D341Med (cell line): ENCODE data around the gene EHBP1L1.

Experiments used
- DNase-seq: peaks from one replicate; pipeline ENCODE4 v3.0.0; 2012; ENCODE audit warnings: low spot score

The EHBP1L1 gene

GRCh38 chr11:65575568-65576231 lies at the start of gene EHBP1L1:
Gene EHBP1L1 (plus strand): TSS chr11:65576053. CDS start chr11:65576303, 250 bp downstream.
- DNase-seq: peak; percentile 72

- DNase-seq: no peak
These were observed 49.1 kb upstream of the EHBP1L1 start for GRCh38 chr11:65526744-65527143.

- no peak for DNase-seq
These were observed 47.0 kb upstream of the EHBP1L1 start for GRCh38 chr11:65528819-65529350.

GRCh38 chr11:65529475-65530156 lies 46.2 kb upstream of the EHBP1L1 start:
- DNase-seq: no peak

GRCh38 chr11:65530157-65530496 lies 45.7 kb upstream of the EHBP1L1 start:
- DNase-seq: no peak

- no peak for DNase-seq
These were observed 43.3 kb upstream of the EHBP1L1 start for GRCh38 chr11:65532388-65533064.

- DNase-seq: no peak
These were observed 40.8 kb upstream of the EHBP1L1 start for GRCh38 chr11:65535102-65535501.

- peak; percentile 70 for DNase-seq
These were observed 39.2 kb upstream of the EHBP1L1 start for GRCh38 chr11:65536412-65537295.

GRCh38 chr11:65537296-65537597 lies 38.6 kb upstream of the EHBP1L1 start:
- DNase-seq: no peak

- DNase-seq: no peak
These were observed 38.1 kb upstream of the EHBP1L1 start for GRCh38 chr11:65537620-65538231.

- DNase-seq: no peak
These were observed 37.5 kb upstream of the EHBP1L1 start for GRCh38 chr11:65538232-65538914.

- no peak for DNase-seq
These were observed 36.7 kb upstream of the EHBP1L1 start for GRCh38 chr11:65538915-65539743.

- no peak for DNase-seq
These were observed 36.0 kb upstream of the EHBP1L1 start for GRCh38 chr11:65539744-65540289.

- DNase-seq: peak; percentile 97
These were observed 35.4 kb upstream of the EHBP1L1 start for GRCh38 chr11:65540290-65541092.

- DNase-seq: no peak
These were observed 34.5 kb upstream of the EHBP1L1 start for GRCh38 chr11:65541093-65541982.

GRCh38 chr11:65542738-65543390 lies 33.0 kb upstream of the EHBP1L1 start:
- DNase-seq: no peak

- no peak for DNase-seq
These were observed 30.0 kb upstream of the EHBP1L1 start for GRCh38 chr11:65545853-65546216.
